Body of pancreas (tissue), 4 donors: Measurements from ENCODE around the gene PTPRD. TPM values are rescaled to one million over a fixed set of nuclear protein-coding genes. Genes with fewer than 3 reads are reported as not detected.

ENCODE experiments used
- ATAC-seq: fragments of 150-250 bp; one replicate; pipeline ENCODE4 v1.9.1; 2016
- DNase-seq, 4 donors: peaks; one replicate each; pipeline ENCODE4 v3.0.0-alpha.2; 2019
- H3K27ac ChIP-seq, 4 donors: fragments of 200-600 bp; sonication (generic); 1 replicate in 3 of 4; 2 replicates in 1 of 4; pipeline versions ENCODE4 v1.5.1 to v1.6.1; 2016 to 2019; ENCODE audit warnings: mild to moderate bottlenecking in 1 of 4, mixed read lengths in 1 of 4, moderate library complexity in 1 of 4
- H3K27me3 ChIP-seq, 2 donors: fragments of 200-600 bp; sonication (generic); one replicate each; pipeline ENCODE4 v1.6.0; 2016; ENCODE audit warnings: mild to moderate bottlenecking in 1 of 2
- H3K36me3 ChIP-seq, 2 donors: fragments of 200-600 bp; sonication (generic); replicated peaks in 1 of 2; 2 replicates each; pipeline ENCODE4 v1.5.1; 2016; ENCODE audit warnings: low read depth in 2 of 2; ENCODE audit not compliant: insufficient read depth in 1 of 2
- H3K4me1 ChIP-seq: fragments of 200-600 bp; sonication (generic); one replicate; pipeline ENCODE4 v1.6.0; 2016
- H3K4me3 ChIP-seq, 2 donors: fragments of 200-600 bp; sonication (generic); 1 replicate in 1 of 2; 2 replicates in 1 of 2; pipeline ENCODE4 v1.5.1; 2016 to 2019
- H3K9me3 ChIP-seq, 3 donors: fragments of 200-600 bp; sonication (generic); 1 replicate in 2 of 3; 2 replicates in 1 of 3; pipeline ENCODE4 v1.5.1; 2016
- CTCF ChIP-seq, 7 experiments: fragments of 450-650 bp in 4 of 7; fragments of 200-600 bp in 3 of 7; sonication (generic) in 3 of 7; IDR thresholded peaks; one replicate each; pipeline ENCODE4 v1.5.1; 2016 to 2019; ENCODE audit warnings: antibody characterized with exemption in 7 of 7
- POLR2A ChIP-seq, 3 donors: fragments of 450-650 bp; IDR thresholded peaks; one replicate each; pipeline ENCODE4 v1.6.1; 2016; ENCODE audit warnings: antibody characterized with exemption in 3 of 3, mild to moderate bottlenecking in 2 of 3
- WGBS, 2 donors: methylation state at CpG; one replicate each; pipeline ENCODE4 v1.1.5; 2017; 5-methylcytosine and 5-hydroxymethylcytosine counted together
- intact Hi-C: fragments of 100-400 bp; cut with DNase I; formaldehyde crosslinking; loops from one replicate; pipeline ENCODE4 v1.15.1; 2023
- total RNA-seq, 2 donors: library from RNA; depleted of rRNA; stranded (reverse); fragments of >200 nt; gene quantifications; one replicate each; pipeline ENCODE4 v1.1.0, GENCODE V29; 2016

Gene PTPRD
- total RNA-seq, 2 donors from 2014 or later = 4.3 to 4.9 TPM

GRCh38 chr9:10094563-10094962, 518.2 kb downstream of the PTPRD start:
- Histone ChIP-seq H3K36me3 (no peaks in the 10 kb centered on the region), H3K4me1 (no peaks in the 10 kb centered on the region), H3K9me3 (no peaks in the 10 kb centered on the region), H3K27ac (no peak overlapping the region), H3K4me3 (no peak overlapping the region), H3K27me3 (no peaks in the 10 kb centered on the region)
- TF ChIP-seq CTCF (IDR thresholded peaks at IDR 0.05) (no peak), POLR2A (IDR thresholded peaks at IDR 0.05) (no peak)
- no peak for DNase-seq
- no peak for ATAC-seq
- 55 to 60% methylated on average over 3 of the region's 3 CpGs for WGBS, 2 donors
- intact Hi-C loops = no loop called here

GRCh38 chr9:10080012-10080411, 532.8 kb downstream of the PTPRD start:
- H3K27ac ChIP-seq = no peak overlapping the region
- H3K9me3 ChIP-seq = no peaks in the 10 kb centered on the region
- intact Hi-C loops = no loop called here
- no peak overlapping the region for H3K4me3 ChIP-seq
- no peaks in the 10 kb centered on the region for H3K36me3 ChIP-seq
- no peaks in the 10 kb centered on the region for H3K27me3 ChIP-seq
- no peak for DNase-seq
- ATAC-seq = no peak
- no peaks in the 10 kb centered on the region for H3K4me1 ChIP-seq
- TF ChIP-seq POLR2A (IDR thresholded peaks at IDR 0.05) = no peak
- TF ChIP-seq CTCF (IDR thresholded peaks at IDR 0.05) = no peak

- TF ChIP-seq POLR2A (IDR thresholded peaks at IDR 0.05) = no peak
- no peak for TF ChIP-seq CTCF (IDR thresholded peaks at IDR 0.05)
- Histone ChIP-seq H3K4me3 (no peak overlapping the region), H3K36me3 (no peaks in the 10 kb centered on the region), H3K27ac (no peak overlapping the region), H3K9me3 (no peaks in the 10 kb centered on the region), H3K4me1 (no peaks in the 10 kb centered on the region), H3K27me3 (no peaks in the 10 kb centered on the region)
- ATAC-seq (no peak), DNase-seq (no peak)
- intact Hi-C loops = no loop called here
- 50 to 63% methylated on average over 7 of the region's 7 CpGs for WGBS, 2 donors
These were observed 533.4 kb downstream of the PTPRD start for GRCh38 chr9:10079284-10079964.

- DNase-seq (no peak), ATAC-seq (no peak)
- Histone ChIP-seq H3K9me3 (no peaks in the 10 kb centered on the region), H3K27me3 (no peaks in the 10 kb centered on the region), H3K4me3 (no peak overlapping the region), H3K36me3 (no peaks in the 10 kb centered on the region), H3K4me1 (no peaks in the 10 kb centered on the region), H3K27ac (no peak overlapping the region)
- TF ChIP-seq CTCF (IDR thresholded peaks at IDR 0.05) = no peak
- no peak for TF ChIP-seq POLR2A (IDR thresholded peaks at IDR 0.05)
- 26 to 27% methylated on average over 1 of the region's 1 CpG for WGBS, 2 donors
- intact Hi-C loops = no loop called here
These were observed 541.2 kb downstream of the PTPRD start for GRCh38 chr9:10071579-10071978.
